HepG2 (cell line): Measurements from ENCODE around the gene CDC42BPG. TPM values are rescaled to one million over a fixed set of nuclear protein-coding genes. Genes with fewer than 3 reads are reported as not detected.

Source experiments
- HMGA1 ChIP-seq: sonication (generic); formaldehyde crosslinking; conservative IDR thresholded peaks from 2 replicates; pipeline ENCODE4 v1.4.0; 2020; ENCODE audit warnings: missing genetic modification reagents
- HNF4A ChIP-seq: sonication (generic); formaldehyde crosslinking; IDR thresholded peaks from 2 replicates; pipeline ENCODE4 v1.4.0; 2020; ENCODE audit warnings: missing genetic modification reagents
- JUND ChIP-seq: sonication (generic); formaldehyde crosslinking; IDR thresholded peaks from 2 replicates; pipeline ENCODE4 v1.8.0; 2022; ENCODE audit warnings: mild to moderate bottlenecking, missing genetic modification reagents
- NCOR1 ChIP-seq: fragments of 200-600 bp; sonication (generic); IDR thresholded peaks from 2 replicates; pipeline ENCODE4 v1.7.0; 2017; ENCODE audit warnings: antibody characterized with exemption, low read length, borderline replicate concordance
- PPARG ChIP-seq: conservative IDR thresholded peaks from 2 replicates; pipeline ENCODE4 v1.6.1; 2016; ENCODE audit warnings: missing biosample characterization, missing genetic modification reagents
- RARA ChIP-seq: IDR thresholded peaks from 2 replicates; pipeline ENCODE4 v1.6.1; 2016; ENCODE audit warnings: missing genetic modification reagents, missing compliant biosample characterization
- RORA ChIP-seq: sonication (generic); formaldehyde crosslinking; IDR thresholded peaks from 2 replicates; pipeline ENCODE4 v1.5.0; 2020; ENCODE audit warnings: mild to moderate bottlenecking, missing genetic modification reagents, moderate library complexity
- SIN3B ChIP-seq: fragments of 150-350 bp; IDR thresholded peaks from 2 replicates; pipeline ENCODE4 v1.6.1; 2014; ENCODE audit warnings: low read length
- TEAD3 ChIP-seq: optimal IDR thresholded peaks from 2 replicates; pipeline ENCODE3; 2016; ENCODE audit warnings: borderline replicate concordance
- TFDP1 ChIP-seq: IDR thresholded peaks from 2 replicates; pipeline ENCODE4 v1.6.1; 2016; ENCODE audit warnings: missing compliant biosample characterization, missing genetic modification reagents, borderline replicate concordance
- YY1 ChIP-seq: IDR thresholded peaks from 2 replicates; pipeline ENCODE4 v1.6.1; 2011; ENCODE audit warnings: low read length, low read depth, moderate library complexity, mild to moderate bottlenecking; ENCODE audit not compliant: insufficient read depth, insufficient replicate concordance
- ZBTB3 ChIP-seq: sonication (generic); formaldehyde crosslinking; IDR thresholded peaks from 2 replicates; pipeline ENCODE4 v1.4.0; 2020; ENCODE audit warnings: low read depth, mild to moderate bottlenecking, moderate library complexity, missing genetic modification reagents, borderline replicate concordance
- ZBTB44 ChIP-seq: sonication (generic); formaldehyde crosslinking; IDR thresholded peaks from 2 replicates; pipeline ENCODE4 v1.4.0; 2020; ENCODE audit warnings: missing genetic modification reagents
- ZFP41 ChIP-seq: sonication (generic); formaldehyde crosslinking; IDR thresholded peaks from 2 replicates; pipeline ENCODE4 v1.4.0; 2020; ENCODE audit warnings: mild to moderate bottlenecking, missing genetic modification reagents, borderline replicate concordance
- ZFP62 ChIP-seq: sonication (generic); formaldehyde crosslinking; IDR thresholded peaks from 2 replicates; pipeline ENCODE4 v1.4.0; 2020; ENCODE audit warnings: missing genetic modification reagents
- ZFP82 ChIP-seq: sonication (generic); formaldehyde crosslinking; IDR thresholded peaks from 2 replicates; pipeline ENCODE4 v1.5.1; 2020; ENCODE audit warnings: mild to moderate bottlenecking, missing genetic modification reagents, borderline replicate concordance
- ZNF264 ChIP-seq: sonication (generic); formaldehyde crosslinking; IDR thresholded peaks from 2 replicates; pipeline ENCODE4 v1.4.0; 2020; ENCODE audit warnings: missing genetic modification reagents
- ZNF382 ChIP-seq: sonication (generic); formaldehyde crosslinking; IDR thresholded peaks from 2 replicates; pipeline ENCODE4 v1.5.0; 2020; ENCODE audit warnings: missing genetic modification reagents, mild to moderate bottlenecking, borderline replicate concordance
- ZNF674 ChIP-seq: sonication (generic); formaldehyde crosslinking; IDR thresholded peaks from 2 replicates; pipeline ENCODE4 v1.5.0; 2020; ENCODE audit warnings: low read depth, mild to moderate bottlenecking, missing genetic modification reagents
- ZNF891 ChIP-seq: sonication (generic); formaldehyde crosslinking; IDR thresholded peaks from 2 replicates; pipeline ENCODE4 v1.5.0; 2020; ENCODE audit warnings: mild to moderate bottlenecking, missing genetic modification reagents
- ZSCAN31 ChIP-seq: sonication (generic); formaldehyde crosslinking; IDR thresholded peaks from 2 replicates; pipeline ENCODE4 v1.5.0; 2020; ENCODE audit warnings: low read depth, mild to moderate bottlenecking, missing genetic modification reagents
- ZXDC ChIP-seq: sonication (generic); formaldehyde crosslinking; IDR thresholded peaks from 2 replicates; pipeline ENCODE4 v1.5.0; 2020; ENCODE audit warnings: mild to moderate bottlenecking, missing genetic modification reagents
- polyA plus RNA-seq, 8 experiments: library from polyadenylated mRNA; depleted of rRNA in 3 of 8; stranded (reverse) in 7 of 8; unstranded in 1 of 8; fragments of >200 nt; fragmentation: Illumina TruSeq in 4 of 8; extraction: Trizol in 4 of 8; gene quantifications; 2 replicates each; pipeline versions ENCODE4 v1.2.1 to v1.2.3, GENCODE V29; 2011 to 2016; ENCODE audit warnings: low read depth in 4 of 8, missing spikeins in 1 of 8, mixed read lengths in 1 of 8; ENCODE audit not compliant: insufficient read depth in 1 of 8
- total RNA-seq, 5 experiments: library from RNA; depleted of rRNA; stranded (reverse); fragments of >200 nt; fragmentation: Illumina TruSeq; extraction: Trizol; gene quantifications; 2 replicates each; pipeline ENCODE4 v1.2.3, GENCODE V29; 2016; ENCODE audit warnings: low read depth in 1 of 5
- TF ChIP-seq, protein P1 (sequence below): sonication (generic); formaldehyde crosslinking; IDR thresholded peaks from 2 replicates; pipeline ENCODE4 v1.8.0; 2022; ENCODE audit warnings: missing genetic modification reagents, mild to moderate bottlenecking, inconsistent platforms, borderline replicate concordance
- TF ChIP-seq, protein P2 (sequence below): sonication (generic); formaldehyde crosslinking; IDR thresholded peaks from 2 replicates; pipeline ENCODE4 v1.5.1; 2020; ENCODE audit warnings: missing genetic modification reagents, mild to moderate bottlenecking, borderline replicate concordance

CDC42BPG gene
- total and polyA plus RNA-seq, 2 of the 13 experiments (the other 11 are each of a cell fraction or from before 2014, with no cell fraction given): 0.55 to 1.4 TPM

DNA sequence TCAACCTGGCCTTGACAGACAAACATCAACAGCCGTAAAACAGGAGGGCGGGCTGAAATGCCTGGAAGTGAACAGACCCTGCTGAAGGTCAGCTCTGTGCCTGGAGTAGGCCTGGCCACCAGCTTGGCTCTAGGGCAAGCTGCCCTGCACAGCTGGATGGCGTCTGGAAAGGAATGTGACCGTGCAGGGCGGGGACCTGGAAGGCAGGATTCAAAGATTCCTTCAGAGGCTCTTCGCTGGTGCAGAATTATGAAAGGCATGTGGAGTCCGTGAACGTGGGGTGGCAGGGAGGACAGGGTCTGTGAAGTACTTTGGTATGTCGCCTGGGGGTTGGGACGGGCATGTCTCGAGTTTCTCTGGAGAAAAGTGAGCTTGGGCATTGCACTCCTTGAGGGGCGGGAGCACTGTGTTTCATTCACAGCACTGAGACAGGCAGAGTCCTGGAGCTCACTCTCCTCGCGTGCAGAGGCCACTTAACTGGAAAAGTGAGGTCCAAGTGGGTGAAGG, 32.4 kb upstream of the CDC42BPG start (continued):
- TF ChIP-seq ZBTB3 (no peak), ZNF264 (CRISPR knock-in tag) (no peak), TEAD3 (CRISPR knock-in tag) (peak; percentile 60), ZBTB44 (CRISPR knock-in tag) (no peak), RARA (peak; percentile 46), SIN3B (no peak), ZFP62 (CRISPR knock-in tag) (0 out of 2 replicates have a peak, but pooled peaks have one; percentile 56), NCOR1 (no peak), PPARG (no peak), HNF4A (peak; percentile 27; the same call in 1 of the 2 replicates), ZNF382 (CRISPR knock-in tag) (no peak), ZSCAN31 (CRISPR knock-in tag) (0 out of 2 replicates have a peak, but pooled peaks have one; percentile 47), ZNF674 (no peak), TFDP1 (CRISPR knock-in tag) (no peak), ZNF891 (CRISPR knock-in tag) (no peak), ZFP82 (CRISPR knock-in tag) (no peak), HMGA1 (CRISPR knock-in tag) (no peak), ZFP41 (CRISPR knock-in tag) (no peak), ZXDC (no peak), YY1 (no peak), JUND (CRISPR knock-in tag) (0 out of 2 replicates have a peak, but pooled peaks have one; percentile 17), RORA (CRISPR knock-in tag) (no peak)
- TF ChIP-seq, protein P1, sequence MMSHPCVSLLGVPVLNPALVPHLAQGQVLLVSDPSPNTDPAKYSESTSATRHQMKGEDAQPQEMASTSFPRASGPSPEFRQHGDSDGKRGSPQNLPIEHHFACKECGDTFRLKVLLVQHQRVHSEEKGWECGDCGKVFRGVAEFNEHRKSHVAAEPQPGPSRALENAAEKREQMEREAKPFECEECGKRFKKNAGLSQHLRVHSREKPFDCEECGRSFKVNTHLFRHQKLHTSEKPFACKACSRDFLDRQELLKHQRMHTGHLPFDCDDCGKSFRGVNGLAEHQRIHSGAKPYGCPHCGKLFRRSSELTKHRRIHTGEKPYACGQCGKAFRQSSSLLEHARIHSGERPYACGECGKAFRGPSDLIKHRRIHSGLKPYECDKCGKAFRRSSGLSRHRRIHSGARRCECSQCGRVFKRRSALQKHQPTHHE (CRISPR knock-in tag): no peak
- TF ChIP-seq, protein P2, sequence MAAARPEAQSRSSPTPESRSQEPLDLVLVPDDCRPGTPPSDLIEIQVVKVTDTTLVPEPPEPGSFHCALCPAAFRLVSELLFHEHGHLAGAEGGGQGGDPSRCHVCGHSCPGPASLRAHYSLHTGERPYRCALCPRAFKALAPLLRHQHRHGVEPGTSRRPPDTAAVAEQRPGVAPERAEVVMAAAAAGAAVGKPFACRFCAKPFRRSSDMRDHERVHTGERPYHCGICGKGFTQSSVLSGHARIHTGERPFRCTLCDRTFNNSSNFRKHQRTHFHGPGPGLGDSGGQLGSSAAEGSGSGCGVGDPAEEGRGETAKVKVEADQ (CRISPR knock-in tag): 0 out of 2 replicates have a peak, but pooled peaks have one; percentile 20
